Measurements from ENCODE around the gene DIPK1B. TPM values are rescaled to one million over a fixed set of nuclear protein-coding genes. Genes with fewer than 3 reads are reported as not detected.

DIPK1B gene
- total RNA-seq, 4 donors from 2014 or later: 3.2 to 26.3 (median 21.0) TPM

- TF ChIP-seq CTCF (IDR thresholded peaks at IDR 0.05) (peak; percentile 36 to 53 (median 46)), POLR2A (IDR thresholded peaks at IDR 0.05) (no peak)
- Histone ChIP-seq H3K9me3 (no peaks in the 10 kb centered on the region), H3K4me3 (no peak overlapping the region), H3K4me1 (no peaks in the 10 kb centered on the region), H3K27ac (no peak overlapping the region), H3K36me3 (no peaks in the 10 kb centered on the region), H3K27me3 (no peaks in the 10 kb centered on the region)
- intact Hi-C loops (cut with DNase I; ENCODE audit: low total_unique reads): no loop called here
- no peak for DNase-seq
Observed at GRCh38 chr9:136694163-136694871, 18.1 kb upstream of the DIPK1B start.

- Histone ChIP-seq H3K4me1 (no peaks in the 10 kb centered on the region), H3K9me3 (no peaks in the 10 kb centered on the region), H3K4me3 (no peak overlapping the region), H3K27me3 (no peaks in the 10 kb centered on the region), H3K36me3 (no peaks in the 10 kb centered on the region), H3K27ac (no peak overlapping the region)
- DNase-seq: no peak
- TF ChIP-seq CTCF (IDR thresholded peaks at IDR 0.05) (no peak), POLR2A (IDR thresholded peaks at IDR 0.05) (no peak)
- intact Hi-C loops (cut with DNase I; ENCODE audit: low total_unique reads): no loop called here
Observed at GRCh38 chr9:136694872-136695247, 17.5 kb upstream of the DIPK1B start.

- no peak for TF ChIP-seq POLR2A (IDR thresholded peaks at IDR 0.05)
- TF ChIP-seq CTCF (IDR thresholded peaks at IDR 0.05): no peak
- intact Hi-C loops (cut with DNase I; ENCODE audit: low total_unique reads): no loop called here
- Histone ChIP-seq H3K4me1 (no peaks in the 10 kb centered on the region), H3K27ac (no peak overlapping the region), H3K27me3 (no peaks in the 10 kb centered on the region), H3K9me3 (no peaks in the 10 kb centered on the region), H3K36me3 (no peaks in the 10 kb centered on the region), H3K4me3 (no peak overlapping the region)
- no peak for DNase-seq
Observed at GRCh38 chr9:136695435-136695895, 16.9 kb upstream of the DIPK1B start.

- DNase-seq: no peak
- H3K9me3 ChIP-seq: no peaks in the 10 kb centered on the region
- no peaks in the 10 kb centered on the region for H3K36me3 ChIP-seq
- no peaks in the 10 kb centered on the region for H3K4me1 ChIP-seq
- H3K27ac ChIP-seq: no peak overlapping the region
- TF ChIP-seq CTCF (IDR thresholded peaks at IDR 0.05) (no peak), POLR2A (IDR thresholded peaks at IDR 0.05) (no peak)
- no peaks in the 10 kb centered on the region for H3K27me3 ChIP-seq
- no peak overlapping the region for H3K4me3 ChIP-seq
- intact Hi-C loops (cut with DNase I; ENCODE audit: low total_unique reads): no loop called here
Observed at GRCh38 chr9:136695955-136696354, 16.4 kb upstream of the DIPK1B start.

- Histone ChIP-seq H3K27me3 (no peaks in the 10 kb centered on the region), H3K4me1 (no peaks in the 10 kb centered on the region), H3K4me3 (no peak overlapping the region), H3K36me3 (no peaks in the 10 kb centered on the region), H3K9me3 (no peaks in the 10 kb centered on the region), H3K27ac (no peak overlapping the region)
- TF ChIP-seq CTCF (IDR thresholded peaks at IDR 0.05) (no peak), POLR2A (IDR thresholded peaks at IDR 0.05) (no peak)
- DNase-seq: no peak
- intact Hi-C loops (cut with DNase I; ENCODE audit: low total_unique reads): no loop called here
Observed at GRCh38 chr9:136696502-136696901, 15.9 kb upstream of the DIPK1B start.
